ENCODE results near the gene SCAI. TPM values are rescaled to one million over a fixed set of nuclear protein-coding genes. Genes with fewer than 3 reads are reported as not detected.

Gene SCAI
- total and polyA plus RNA-seq, 9 of the 15 experiments (the other 6 are each of a cell fraction or from before 2014, with no cell fraction given) = 0.70 to 12.4 (median 4.2) TPM

DNA sequence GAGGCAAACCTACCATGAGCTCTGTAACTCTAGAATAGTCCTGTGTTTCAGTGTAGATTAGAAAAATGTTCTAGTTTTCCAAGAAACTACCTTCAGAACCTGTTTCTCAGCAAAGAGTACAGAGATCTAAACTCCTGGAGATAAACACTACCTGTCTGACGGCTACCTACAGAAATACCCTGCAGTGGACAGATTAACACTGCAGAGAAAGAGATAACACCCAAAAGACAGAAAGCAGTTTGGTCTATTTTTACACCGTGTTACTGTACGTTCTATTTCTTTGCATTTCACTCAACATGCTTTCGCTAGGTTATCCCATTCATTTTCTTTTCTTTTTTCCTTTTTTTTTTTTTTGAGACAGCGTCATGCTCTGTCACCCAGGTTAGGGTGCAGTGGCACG is 11.6 kb downstream of the SCAI start (continued):
- TF ChIP-seq ZBTB9 (CRISPR knock-in tag; IDR thresholded peaks at IDR 0.05) (no peak), SMARCC2 (IDR thresholded peaks at IDR 0.05; ENCODE audit: low read depth) (peak; percentile 81; the same call in 1 of the 2 replicates), DACH1 (IDR thresholded peaks at IDR 0.05; ENCODE audit: partially characterized antibody) (no peak), LEF1 (IDR thresholded peaks at IDR 0.05) (peak; percentile 50), ZNF408 (CRISPR knock-in tag; IDR thresholded peaks at IDR 0.05; ENCODE audit: low read depth) (no peak), CEBPB (tag; IDR thresholded peaks at IDR 0.05) (no peak), HDAC8 (tag; IDR thresholded peaks at IDR 0.05) (no peak), ARID1B (IDR thresholded peaks at IDR 0.05) (peak; percentile 95), PHF21A (IDR thresholded peaks at IDR 0.05; ENCODE audit: borderline replicate concordance, low read depth) (0 out of 2 replicates have a peak, but pooled peaks have one; percentile 33), HNRNPH1 (optimal IDR thresholded peaks at IDR 0.05; ENCODE audit: low read depth, low read length) (no peak), ZNF668 (CRISPR knock-in tag; IDR thresholded peaks at IDR 0.05) (no peak), RREB1 (CRISPR knock-in tag; IDR thresholded peaks at IDR 0.05) (no peak), CBX3 (IDR thresholded peaks at IDR 0.05; ENCODE audit: borderline replicate concordance in 1 of 2, low read length in 2 of 2) (peak in 1 of 2 experiments; percentile 44; a peak in 1 of 3 replicates), KHSRP (IDR thresholded peaks at IDR 0.05) (no peak), ZNF274 (IDR thresholded peaks at IDR 0.05; ENCODE audit: borderline replicate concordance, low read depth, low read length) (no peak), KAT7 (CRISPR knock-in tag; IDR thresholded peaks at IDR 0.05; ENCODE audit: borderline replicate concordance) (no peak), NFIC (IDR thresholded peaks at IDR 0.05) (peak; percentile 63; the same call in 1 of the 2 replicates), MNT (conservative IDR thresholded peaks at IDR 0.05) (peak in 1 of 2 experiments; percentile 31; a peak in 1 of 4 replicates), ASH1L (IDR thresholded peaks at IDR 0.05; ENCODE audit: borderline replicate concordance, low read depth, partially characterized antibody) (no peak)
- TF ChIP-seq, protein P1, sequence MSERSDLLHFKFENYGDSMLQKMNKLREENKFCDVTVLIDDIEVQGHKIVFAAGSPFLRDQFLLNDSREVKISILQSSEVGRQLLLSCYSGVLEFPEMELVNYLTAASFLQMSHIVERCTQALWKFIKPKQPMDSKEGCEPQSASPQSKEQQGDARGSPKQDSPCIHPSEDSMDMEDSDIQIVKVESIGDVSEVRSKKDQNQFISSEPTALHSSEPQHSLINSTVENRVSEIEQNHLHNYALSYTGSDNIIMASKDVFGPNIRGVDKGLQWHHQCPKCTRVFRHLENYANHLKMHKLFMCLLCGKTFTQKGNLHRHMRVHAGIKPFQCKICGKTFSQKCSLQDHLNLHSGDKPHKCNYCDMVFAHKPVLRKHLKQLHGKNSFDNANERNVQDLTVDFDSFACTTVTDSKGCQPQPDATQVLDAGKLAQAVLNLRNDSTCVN (CRISPR knock-in tag; IDR thresholded peaks at IDR 0.05) = no peak

Data from K562 (cell line).